GM23248 (cell line): ENCODE measurements around the gene TMEM184C.

Experiments used
- EZH2 ChIP-seq: fragments of 200-600 bp; sonication (generic); IDR thresholded peaks from 2 replicates; pipeline ENCODE4 v1.6.1; 2018; ENCODE audit warnings: antibody characterized with exemption, mild to moderate bottlenecking; ENCODE audit not compliant: insufficient read depth, poor library complexity, severe bottlenecking
- EZH2phosphoT487 ChIP-seq: fragments of 200-600 bp; sonication (generic); IDR thresholded peaks from 2 replicates; pipeline ENCODE4 v1.6.1; 2018; ENCODE audit warnings: antibody characterized with exemption, moderate library complexity, mild to moderate bottlenecking, low read depth; ENCODE audit not compliant: insufficient read depth

GRCh38 chr4:147629783-147630730, 12.9 kb downstream of the TMEM184C start:
- TF ChIP-seq EZH2phosphoT487 (no peak), EZH2 (no peak)
